ENCODE measurements around the gene MPP3. TPM values are rescaled to one million over a fixed set of nuclear protein-coding genes. Genes with fewer than 3 reads are reported as not detected.

The MPP3 gene
- total and polyA plus RNA-seq, 2 donors from 2014 or later, result 3.2 to 5.8 TPM

- Histone ChIP-seq H3K9me3 (ENCODE audit: control insufficient read depth in 2 of 3, insufficient read depth in 1 of 3, low read length in 3 of 3) (no peaks in the 10 kb centered on the region), H3K27me3 (ENCODE audit: control insufficient read depth, insufficient read depth, low read length) (peaks cover 4% of the 10 kb centered on the region), H3K4me1 (ENCODE audit: control insufficient read depth in 2 of 3, insufficient read depth in 2 of 3, low read depth in 1 of 3, low read length in 3 of 3) (peaks cover 3 to 7% (median 4%) of the 10 kb centered on the region in 3 donors), H3K9ac (ENCODE audit: low read length in 3 of 3) (no peak overlapping the region), H3K4me3 (ENCODE audit: low read length in 3 of 3) (no peak overlapping the region), H3K36me3 (ENCODE audit: control insufficient read depth in 2 of 3, insufficient read depth in 3 of 3, low read length in 3 of 3) (no peaks in the 10 kb centered on the region), H3K27ac (ENCODE audit: low read depth in 2 of 2, low read length in 2 of 2) (no peak overlapping the region)
- intact Hi-C loops (cut with DNase I), result loop anchor here (10.0 kb wide), 1 partner anchor 61 kb away; the partner anchor contains the start of gene CD300LG
- TF ChIP-seq CTCF (IDR thresholded peaks at IDR 0.05; ENCODE audit: borderline replicate concordance, extremely low read depth, insufficient read depth), result no peak
- FAIRE-seq (no peak), DNase-seq (no peak)
Observed at GRCh38 chr17:43784068-43784467, 48.9 kb downstream of the MPP3 start.

DNA sequence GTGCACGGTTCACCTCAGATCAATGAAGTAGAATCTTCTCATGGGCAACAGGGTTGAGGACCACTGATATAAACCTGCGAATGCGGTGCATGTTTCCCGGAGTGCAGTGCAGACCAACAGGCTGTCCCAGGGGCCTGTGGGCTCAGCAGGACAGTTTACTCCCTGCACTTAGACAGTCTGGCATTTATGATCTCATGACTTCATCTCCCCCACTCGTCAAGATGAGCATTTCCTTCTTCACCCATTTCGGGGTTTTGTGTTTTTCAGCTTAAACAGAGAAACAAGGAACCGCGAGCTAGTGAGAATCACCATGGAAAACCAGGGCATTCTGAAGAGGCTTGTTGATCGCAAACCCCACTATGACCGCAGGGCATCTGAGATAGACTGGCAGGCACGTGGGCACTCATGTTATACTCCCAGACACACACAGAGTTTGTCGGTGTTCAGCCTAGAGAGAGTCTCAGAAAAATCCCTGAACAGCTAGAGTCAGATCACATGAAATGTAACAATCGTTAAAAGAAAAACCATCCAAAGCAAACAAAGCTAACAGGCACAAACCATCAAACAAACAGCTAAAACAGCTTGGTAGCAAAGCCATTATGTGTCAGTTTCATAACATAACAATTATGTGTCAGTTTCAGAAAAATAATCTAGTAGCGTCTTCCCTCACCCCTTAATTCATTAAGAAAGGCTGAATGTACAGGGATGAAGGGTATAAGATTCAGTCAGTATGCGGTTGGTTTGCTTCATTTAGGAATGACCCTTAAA, 49.8 kb downstream of the MPP3 start:
- FAIRE-seq (no peak), DNase-seq (peak in 1 of 5 donors; percentile 57)
- H3K4me1 ChIP-seq (ENCODE audit: control insufficient read depth in 2 of 3, insufficient read depth in 2 of 3, low read depth in 1 of 3, low read length in 3 of 3), result peaks cover 3 to 7% (median 4%) of the 10 kb centered on the region in 3 donors
- no peak overlapping the region for H3K27ac ChIP-seq (ENCODE audit: low read depth in 2 of 2, low read length in 2 of 2)
- H3K27me3 ChIP-seq (ENCODE audit: control insufficient read depth, insufficient read depth, low read length), result peaks cover 4% of the 10 kb centered on the region
- H3K9me3 ChIP-seq (ENCODE audit: control insufficient read depth in 2 of 3, insufficient read depth in 1 of 3, low read length in 3 of 3), result no peaks in the 10 kb centered on the region
- no peak overlapping the region for H3K4me3 ChIP-seq (ENCODE audit: low read length in 3 of 3)
- no peak overlapping the region for H3K9ac ChIP-seq (ENCODE audit: low read length in 3 of 3)
- no peaks in the 10 kb centered on the region for H3K36me3 ChIP-seq (ENCODE audit: control insufficient read depth in 2 of 3, insufficient read depth in 3 of 3, low read length in 3 of 3)
- intact Hi-C loops (cut with DNase I), result loop anchor here (10.0 kb wide), 1 partner anchor 62 kb away; the partner anchor contains the start of gene CD300LG
- TF ChIP-seq CTCF (IDR thresholded peaks at IDR 0.05; ENCODE audit: borderline replicate concordance, extremely low read depth, insufficient read depth), result no peak

DNA sequence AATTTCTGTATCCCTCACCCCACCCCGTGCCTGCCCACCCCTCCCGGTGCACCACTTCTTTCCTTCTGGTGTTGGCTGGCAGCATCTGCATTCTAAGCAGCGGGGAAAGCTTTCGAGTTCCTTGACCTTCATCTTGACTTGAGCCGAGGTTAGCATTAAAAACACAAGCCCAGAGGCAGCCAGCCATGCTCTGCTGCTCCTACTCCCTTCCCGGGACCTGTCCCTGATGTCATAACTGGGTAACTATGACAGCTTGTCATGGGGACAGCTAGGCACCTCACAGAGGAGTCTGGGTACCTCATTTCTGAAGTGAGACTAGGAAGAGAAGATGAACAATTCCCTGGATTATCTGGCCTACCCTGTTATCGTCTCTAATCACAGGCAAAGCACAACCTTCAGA, 52.8 kb downstream of the MPP3 start, which contains the start of gene CFAP97D1:
CFAP97D1 (plus strand) TSS at position 301 of the 400 bp plus-strand sequence; CDS start at position 329, 28 bp downstream.
- FAIRE-seq (no peak), DNase-seq (no peak)
- Histone ChIP-seq H3K27ac (ENCODE audit: low read depth in 2 of 2, low read length in 2 of 2) (peak within 1 kb of the TSS; percentile 88 to 100), H3K36me3 (ENCODE audit: control insufficient read depth in 2 of 3, insufficient read depth in 3 of 3, low read length in 3 of 3) (peaks cover 0 to 12% (median 12%) of the 10 kb centered on the region in 3 donors), H3K9me3 (ENCODE audit: control insufficient read depth in 2 of 3, insufficient read depth in 1 of 3, low read length in 3 of 3) (no peaks in the 10 kb centered on the region), H3K27me3 (ENCODE audit: control insufficient read depth, insufficient read depth, low read length) (peaks cover 4% of the 10 kb centered on the region), H3K4me3 (ENCODE audit: low read length in 3 of 3) (peak within 1 kb of the TSS; percentile 55 to 78 (median 69)), H3K9ac (ENCODE audit: low read length in 3 of 3) (peak within 1 kb of the TSS in 2 of 3 donors; percentile 35 to 72), H3K4me1 (ENCODE audit: control insufficient read depth in 2 of 3, insufficient read depth in 2 of 3, low read depth in 1 of 3, low read length in 3 of 3) (peaks cover 3 to 20% (median 13%) of the 10 kb centered on the region in 3 donors)
- intact Hi-C loops (cut with DNase I), result loop anchor here (10.0 kb wide), 1 partner anchor 65 kb away; the partner anchor contains the start of gene CD300LG
- TF ChIP-seq CTCF (IDR thresholded peaks at IDR 0.05; ENCODE audit: borderline replicate concordance, extremely low read depth, insufficient read depth), result no peak
